SK-N-SH (cell line): Measurements from ENCODE around the gene XPOT. TPM values are rescaled to one million over a fixed set of nuclear protein-coding genes. Genes with fewer than 3 reads are reported as not detected.

ENCODE experiments used
- CTCF ChIA-PET: fragments of 300-600, 350-600 bp; formaldehyde crosslinking; extraction: SDS; loops from one replicate; lab custom pipeline; 2021; lab: Yijun Ruan, JAX
- POLR2A ChIA-PET: fragments of 350-600 bp; sonication (Branson Sonifier 250); formaldehyde crosslinking; extraction: SDS; loops from one replicate; lab custom pipeline; 2020; ENCODE audit warnings: antibody characterized with exemption, inconsistent platforms; lab: Yijun Ruan, JAX
- DNase-seq: peaks from one replicate; pipeline ENCODE4 v3.0.0; 2012
- H2AFZ ChIP-seq: fragments of 200-600 bp; sonication (generic); 2 replicates; pipeline ENCODE4 v1.8.1; 2016; ENCODE audit warnings: antibody characterized with exemption, mild to moderate bottlenecking, low read depth
- H3F3A ChIP-seq: fragments of 200-600 bp; sonication (generic); replicated peaks from 2 replicates; pipeline ENCODE3; 2016; ENCODE audit warnings: antibody characterized with exemption, mild to moderate bottlenecking; ENCODE audit not compliant: insufficient read depth
- H3K27ac ChIP-seq, 2 experiments: fragments of 200-500 bp in 1 of 2; fragments of 200-600 bp in 1 of 2; sonication (Bioruptor generic) in 1 of 2; sonication (generic), shearing (Covaris generic) in 1 of 2; 2 replicates each; pipeline versions ENCODE4 v1.5.1 to v1.6.1; 2014 to 2016; ENCODE audit warnings: low read depth in 2 of 2, inconsistent platforms in 1 of 2, low read length in 1 of 2, mild to moderate bottlenecking in 1 of 2, mixed read lengths in 1 of 2
- H3K27me3 ChIP-seq: fragments of 200-600 bp; sonication (generic), shearing (Covaris generic); 2 replicates; pipeline ENCODE4 v1.6.1; 2016; ENCODE audit warnings: mixed run types; ENCODE audit not compliant: insufficient read depth
- H3K36me3 ChIP-seq, 2 experiments: fragments of 200-500 bp in 1 of 2; fragments of 200-600 bp in 1 of 2; sonication (Bioruptor generic) in 1 of 2; sonication (generic) in 1 of 2; replicated peaks in 1 of 2; 2 replicates each; pipeline versions ENCODE3 to v1.5.1; 2014 to 2016; ENCODE audit warnings: low read length in 1 of 2, mild to moderate bottlenecking in 1 of 2; ENCODE audit not compliant: insufficient read depth in 2 of 2, control insufficient read depth in 1 of 2
- H3K4me1 ChIP-seq, 2 experiments: fragments of 200-500 bp in 1 of 2; fragments of 200-600 bp in 1 of 2; sonication (Bioruptor generic) in 1 of 2; sonication (generic), shearing (Covaris generic) in 1 of 2; 2 replicates each; pipeline versions ENCODE4 v1.5.1 to v1.6.1; 2014 to 2016; ENCODE audit warnings: low read depth in 1 of 2, low read length in 1 of 2, mixed run types in 1 of 2; ENCODE audit not compliant: insufficient read depth in 2 of 2, control insufficient read depth in 1 of 2
- H3K4me2 ChIP-seq: fragments of 200-600 bp; sonication (generic), shearing (Covaris generic); 2 replicates; pipeline ENCODE4 v1.6.1; 2017; ENCODE audit warnings: mixed run types
- H3K4me3 ChIP-seq, 2 experiments: fragments of 200-500 bp in 1 of 2; fragments of 200-600 bp in 1 of 2; sonication (Bioruptor generic) in 1 of 2; sonication (generic), shearing (Covaris generic) in 1 of 2; 2 replicates each; pipeline versions ENCODE4 v1.5.1 to v1.8.1; 2014 to 2016; ENCODE audit warnings: low read depth in 2 of 2, inconsistent platforms in 1 of 2, low read length in 1 of 2, mild to moderate bottlenecking in 1 of 2, mixed read lengths in 1 of 2, moderate library complexity in 1 of 2
- H3K79me2 ChIP-seq: fragments of 200-600 bp; sonication (generic); 2 replicates; pipeline ENCODE4 v1.8.1; 2017; ENCODE audit warnings: mild to moderate bottlenecking; ENCODE audit not compliant: insufficient read depth
- H3K9ac ChIP-seq: fragments of 200-600 bp; sonication (generic); 2 replicates; pipeline ENCODE4 v1.6.1; 2017; ENCODE audit warnings: mixed run types
- H3K9me2 ChIP-seq: fragments of 200-600 bp; sonication (generic); 2 replicates; pipeline ENCODE4 v1.6.1; 2017; ENCODE audit warnings: mixed run types
- H3K9me3 ChIP-seq: fragments of 200-600 bp; sonication (generic); 2 replicates; pipeline ENCODE4 v1.6.1; 2017; ENCODE audit warnings: mixed run types, mild to moderate bottlenecking, moderate library complexity
- H4K20me1 ChIP-seq: fragments of 200-600 bp; sonication (generic); 2 replicates; pipeline ENCODE4 v1.6.1; 2017; ENCODE audit warnings: mild to moderate bottlenecking, mixed run types; ENCODE audit not compliant: insufficient read depth
- EP300 ChIP-seq, 2 experiments: IDR thresholded peaks; 2 replicates each; pipeline versions ENCODE4 v1.4.0 to v1.6.1; 2012; ENCODE audit warnings: borderline replicate concordance in 1 of 2, low read depth in 1 of 2, low read length in 1 of 2
- FOSL2 ChIP-seq: IDR thresholded peaks from 2 replicates; pipeline ENCODE4 v1.4.0; 2012; ENCODE audit warnings: low read depth, mild to moderate bottlenecking, moderate library complexity, borderline replicate concordance
- GABPA ChIP-seq: IDR thresholded peaks from 2 replicates; pipeline ENCODE4 v1.4.0; 2012; ENCODE audit warnings: low read depth, mild to moderate bottlenecking
- GATA2 ChIP-seq: sonication (generic); formaldehyde crosslinking; IDR thresholded peaks from 2 replicates; pipeline ENCODE4 v1.5.0; 2020; ENCODE audit warnings: mild to moderate bottlenecking, missing genetic modification reagents
- JUND ChIP-seq: IDR thresholded peaks from 2 replicates; pipeline ENCODE4 v1.4.0; 2012
- MAX ChIP-seq: IDR thresholded peaks from 2 replicates; pipeline ENCODE4 v1.4.0; 2012; ENCODE audit warnings: low read depth
- MEF2A ChIP-seq: IDR thresholded peaks from 2 replicates; pipeline ENCODE4 v1.4.0; 2012; ENCODE audit warnings: low read depth, borderline replicate concordance
- NFIC ChIP-seq: IDR thresholded peaks from 2 replicates; pipeline ENCODE4 v1.4.0; 2012; ENCODE audit warnings: borderline replicate concordance
- NRF1 ChIP-seq: IDR thresholded peaks from 2 replicates; pipeline ENCODE4 v1.6.1; 2012; ENCODE audit warnings: low read depth, mild to moderate bottlenecking, low read length
- POLR2AphosphoS5 ChIP-seq: IDR thresholded peaks from 2 replicates; pipeline ENCODE4 v1.6.1; 2012; ENCODE audit warnings: low read depth, low read length
- RFX5 ChIP-seq: IDR thresholded peaks from 2 replicates; pipeline ENCODE4 v1.6.1; 2012; ENCODE audit warnings: mild to moderate bottlenecking, improper control_type of control experiment, low read length
- SMC3 ChIP-seq: IDR thresholded peaks from 2 replicates; pipeline ENCODE4 v1.6.1; 2012; ENCODE audit warnings: low read depth, low read length, improper control_type of control experiment
- TCF12 ChIP-seq: IDR thresholded peaks from 2 replicates; pipeline ENCODE4 v1.4.0; 2012
- WGBS: methylation state at CpG from one replicate; pipeline ENCODE4 v1.1.6; 2017; ENCODE audit warnings: low lambda C conversion rate; 5-methylcytosine and 5-hydroxymethylcytosine counted together
- polyA plus RNA-seq, 3 experiments: library from polyadenylated mRNA; depleted of rRNA; stranded (reverse); fragments of >200 nt; gene quantifications; 2 replicates each; pipeline ENCODE4 v1.2.3, GENCODE V29; 2012
- TF ChIP-seq, protein P1 (sequence below): IDR thresholded peaks from 2 replicates; pipeline ENCODE4; 2012
- TF ChIP-seq, protein P2 (sequence below): IDR thresholded peaks from 2 replicates; pipeline ENCODE4 v1.4.0; 2012; ENCODE audit warnings: low read depth, borderline replicate concordance

The XPOT gene
- polyA plus RNA-seq, 1 of the 3 experiments (the other 2 are of a cell fraction) = 25.6 TPM

DNA sequence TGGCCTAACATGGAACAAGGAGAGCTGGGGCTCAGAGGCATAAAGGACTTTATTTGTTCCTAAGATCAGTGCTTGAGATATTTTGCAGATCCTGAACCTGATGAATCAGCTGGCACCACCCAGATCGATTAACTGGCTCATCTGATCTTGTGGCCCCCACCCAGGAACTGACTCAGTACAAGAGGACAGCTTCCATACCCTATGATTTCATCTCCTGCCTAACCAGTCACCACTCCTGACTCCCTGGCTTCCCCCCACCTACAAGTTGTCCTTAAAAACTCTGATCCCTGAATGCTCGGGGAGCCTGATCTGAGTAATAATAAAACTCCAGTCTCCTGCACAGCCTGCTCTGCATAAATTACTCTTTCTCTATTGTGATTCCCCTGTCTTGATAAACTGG, 18.7 kb upstream of the XPOT start:
- DNase-seq = no peak
- H3K36me3 ChIP-seq = no peaks in the 10 kb centered on the region
- no peaks in the 10 kb centered on the region for H4K20me1 ChIP-seq
- H3K9ac ChIP-seq = no peak overlapping the region
- H3K4me1 ChIP-seq = no peaks in the 10 kb centered on the region
- H3F3A ChIP-seq = no peaks in the 10 kb centered on the region
- H3K79me2 ChIP-seq = no peaks in the 10 kb centered on the region
- CTCF ChIA-PET = no interaction called here
- no peaks in the 10 kb centered on the region for H3K9me2 ChIP-seq
- no peak overlapping the region for H2AFZ ChIP-seq
- 28% methylated on average over 2 of the region's 2 CpGs for WGBS
- no peak overlapping the region for H3K4me3 ChIP-seq
- POLR2A ChIA-PET = no interaction called here
- no peak overlapping the region for H3K27ac ChIP-seq
- no peaks in the 10 kb centered on the region for H3K9me3 ChIP-seq
- no peaks in the 10 kb centered on the region for H3K27me3 ChIP-seq
- no peak overlapping the region for H3K4me2 ChIP-seq
- TF ChIP-seq SMC3 (no peak), TCF12 (0 out of 2 replicates have a peak, but pooled peaks have one; percentile 27), EP300 (IDR thresholded peaks at IDR 0.05; ENCODE audit: borderline replicate concordance in 1 of 2, low read depth in 1 of 2, low read length in 1 of 2) (0 out of 4 replicates have a peak, but pooled peaks of 1 of the 2 experiments have one; percentile 6), MAX (no peak), FOSL2 (peak; percentile 40; the same call in 1 of the 2 replicates), GABPA (no peak)
- TF ChIP-seq, protein P1, sequence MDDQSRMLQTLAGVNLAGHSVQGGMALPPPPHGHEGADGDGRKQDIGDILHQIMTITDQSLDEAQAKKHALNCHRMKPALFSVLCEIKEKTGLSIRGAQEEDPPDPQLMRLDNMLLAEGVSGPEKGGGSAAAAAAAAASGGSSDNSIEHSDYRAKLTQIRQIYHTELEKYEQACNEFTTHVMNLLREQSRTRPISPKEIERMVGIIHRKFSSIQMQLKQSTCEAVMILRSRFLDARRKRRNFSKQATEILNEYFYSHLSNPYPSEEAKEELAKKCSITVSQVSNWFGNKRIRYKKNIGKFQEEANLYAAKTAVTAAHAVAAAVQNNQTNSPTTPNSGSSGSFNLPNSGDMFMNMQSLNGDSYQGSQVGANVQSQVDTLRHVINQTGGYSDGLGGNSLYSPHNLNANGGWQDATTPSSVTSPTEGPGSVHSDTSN = peak; percentile 24; the same call in 1 of the 2 replicates

- POLR2A ChIA-PET = no interaction called here
- H3F3A ChIP-seq = no peaks in the 10 kb centered on the region
Measured at GRCh38 chr12:64387197-64387816, 16.9 kb upstream of the XPOT start.

DNA sequence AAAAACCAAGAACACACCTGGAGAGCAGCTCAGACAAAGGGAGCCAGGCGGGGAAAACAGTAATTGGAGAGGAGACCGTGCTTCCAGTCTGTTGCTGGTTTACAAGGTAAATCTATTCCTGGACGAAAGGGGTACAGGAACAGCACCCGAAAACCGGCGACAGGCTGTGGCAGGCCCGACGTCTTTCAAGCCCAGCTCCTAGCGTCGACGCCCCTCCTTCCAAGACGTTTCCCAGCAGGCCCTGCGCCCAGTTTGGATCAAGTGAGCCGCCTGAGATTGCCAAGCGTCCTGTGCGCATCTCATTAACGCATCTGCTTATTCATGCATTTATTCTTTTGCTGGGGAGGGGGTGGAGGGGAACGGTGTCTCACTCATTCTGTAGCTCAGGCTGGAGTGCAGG, 15.0 kb upstream of the XPOT start:
- no peak overlapping the region for H3K9ac ChIP-seq
- no peaks in the 10 kb centered on the region for H3K36me3 ChIP-seq
- no peak overlapping the region for H3K4me3 ChIP-seq
- H3K4me2 ChIP-seq = no peak overlapping the region
- H3K79me2 ChIP-seq = no peaks in the 10 kb centered on the region
- no peak overlapping the region for H3K27ac ChIP-seq
- H3K9me2 ChIP-seq = no peaks in the 10 kb centered on the region
- no peaks in the 10 kb centered on the region for H3F3A ChIP-seq
- no peaks in the 10 kb centered on the region for H4K20me1 ChIP-seq
- H3K27me3 ChIP-seq = no peaks in the 10 kb centered on the region
- WGBS = 96% methylated on average over 18 of the region's 18 CpGs
- H2AFZ ChIP-seq = no peak overlapping the region
- no peak for DNase-seq
- no peaks in the 10 kb centered on the region for H3K9me3 ChIP-seq
- TF ChIP-seq RFX5 = no peak
- TF ChIP-seq NRF1 = no peak
- TF ChIP-seq SMC3 = no peak
- no peak for TF ChIP-seq MEF2A
- TF ChIP-seq, protein P1 = no peak
- TF ChIP-seq POLR2AphosphoS5 = no peak
- no peak for TF ChIP-seq JUND
- TF ChIP-seq GATA2 (CRISPR knock-in tag) = no peak
- no peak for TF ChIP-seq EP300 (IDR thresholded peaks at IDR 0.05; ENCODE audit: borderline replicate concordance in 1 of 2, low read depth in 1 of 2, low read length in 1 of 2)
- ChIA-PET CTCF (no interaction called here), POLR2A (no interaction called here)
- no peaks in the 10 kb centered on the region for H3K4me1 ChIP-seq

More at GRCh38 chr12:64387197-64387816, 16.9 kb upstream of the XPOT start:
- Histone ChIP-seq H3K9ac (no peak overlapping the region), H3K9me2 (no peaks in the 10 kb centered on the region), H3K4me2 (no peak overlapping the region), H3K27ac (no peak overlapping the region), H2AFZ (no peak overlapping the region), H3K4me1 (no peaks in the 10 kb centered on the region), H3K9me3 (no peaks in the 10 kb centered on the region), H3K4me3 (no peak overlapping the region), H3K79me2 (no peaks in the 10 kb centered on the region), H4K20me1 (no peaks in the 10 kb centered on the region), H3K27me3 (no peaks in the 10 kb centered on the region), H3K36me3 (no peaks in the 10 kb centered on the region)
- CTCF ChIA-PET = no interaction called here
- no peak for DNase-seq
- 96% methylated on average over 6 of the region's 6 CpGs for WGBS
- peak; percentile 28 for TF ChIP-seq NFIC
- TF ChIP-seq, protein P2, sequence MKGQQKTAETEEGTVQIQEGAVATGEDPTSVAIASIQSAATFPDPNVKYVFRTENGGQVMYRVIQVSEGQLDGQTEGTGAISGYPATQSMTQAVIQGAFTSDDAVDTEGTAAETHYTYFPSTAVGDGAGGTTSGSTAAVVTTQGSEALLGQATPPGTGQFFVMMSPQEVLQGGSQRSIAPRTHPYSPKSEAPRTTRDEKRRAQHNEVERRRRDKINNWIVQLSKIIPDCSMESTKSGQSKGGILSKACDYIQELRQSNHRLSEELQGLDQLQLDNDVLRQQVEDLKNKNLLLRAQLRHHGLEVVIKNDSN = no peak
